Left forelimb (tissue), 1 donor: ENCODE data around the gene RCAN3.
"Not testable (repeated sequence)": the region's sequence is repeated elsewhere in the genome, so short reads cannot be mapped to it uniquely, and the experiment has no call there.

Source experiments
- DNase-seq: peaks from one replicate; pipeline ENCODE4 v3.0.0-alpha.2; 2018; ENCODE audit warnings: low spot score

The RCAN3 gene

DNA sequence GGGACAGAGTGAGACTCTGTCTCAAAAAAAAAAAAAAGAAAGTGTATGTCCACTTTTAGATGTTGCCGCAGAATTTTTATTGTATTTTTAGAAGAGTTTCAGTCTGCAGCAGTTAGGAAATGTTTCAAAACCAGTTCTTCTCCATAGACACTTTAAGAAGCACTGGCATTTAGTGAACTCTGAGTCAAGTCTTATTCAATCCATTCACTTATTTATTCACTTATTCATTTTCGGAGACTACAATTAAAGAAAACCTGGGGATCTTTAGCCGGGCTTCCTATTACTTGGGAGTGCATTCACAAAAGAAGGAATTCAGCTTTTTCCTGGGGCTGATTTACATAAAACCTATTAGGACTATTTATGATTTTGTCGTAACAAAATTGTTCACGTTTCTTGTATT lies 12.3 kb downstream of the RCAN3 start:
- no peak for DNase-seq

DNA sequence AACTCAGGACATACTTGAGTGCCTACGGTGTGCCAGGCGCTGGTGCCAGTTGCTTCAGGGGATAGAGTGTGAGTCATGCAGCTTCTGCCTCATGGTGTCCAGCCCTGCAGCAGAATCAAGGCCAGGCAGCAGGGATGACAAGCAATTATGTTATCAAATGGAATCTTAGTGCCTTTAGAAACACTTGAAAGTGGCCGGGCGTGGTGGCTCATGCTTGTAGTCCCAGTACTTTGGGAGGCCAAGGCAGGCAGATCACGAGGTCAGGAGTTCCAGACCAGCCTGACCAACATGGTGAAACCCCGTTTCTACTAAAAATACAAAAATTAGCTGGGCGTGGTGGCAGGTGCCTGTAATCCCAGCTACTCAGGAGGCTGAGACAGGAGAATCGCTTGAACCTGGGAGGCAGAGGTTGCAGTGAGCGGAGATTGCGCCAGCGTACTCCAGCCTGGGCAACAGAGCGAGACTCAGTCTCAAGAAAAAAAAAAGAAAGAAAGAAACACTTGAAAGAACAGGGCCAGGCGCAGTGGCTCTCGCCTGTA lies 13.1 kb downstream of the RCAN3 start:
- DNase-seq, result not testable (repeated sequence)

DNA sequence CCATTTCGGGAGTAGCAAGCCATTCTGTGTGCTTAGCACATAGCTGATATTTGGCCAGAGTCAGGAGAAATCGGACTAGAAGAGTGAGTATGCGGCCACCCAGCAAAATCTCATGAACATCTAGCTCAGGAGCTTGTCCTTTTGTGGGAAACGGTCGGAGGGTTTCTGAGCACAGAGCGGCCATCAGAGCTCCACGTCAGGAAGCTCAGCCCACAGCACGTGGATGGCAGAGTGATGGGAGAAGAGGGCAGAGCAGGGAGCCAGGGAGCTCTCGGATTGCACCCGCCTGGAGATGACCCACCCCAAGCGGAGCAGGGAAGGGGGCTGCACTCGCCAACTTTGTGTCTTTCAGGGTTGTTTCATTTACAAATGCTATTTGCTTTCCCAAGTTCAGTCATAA lies 13.9 kb downstream of the RCAN3 start:
- DNase-seq, result no peak

DNA sequence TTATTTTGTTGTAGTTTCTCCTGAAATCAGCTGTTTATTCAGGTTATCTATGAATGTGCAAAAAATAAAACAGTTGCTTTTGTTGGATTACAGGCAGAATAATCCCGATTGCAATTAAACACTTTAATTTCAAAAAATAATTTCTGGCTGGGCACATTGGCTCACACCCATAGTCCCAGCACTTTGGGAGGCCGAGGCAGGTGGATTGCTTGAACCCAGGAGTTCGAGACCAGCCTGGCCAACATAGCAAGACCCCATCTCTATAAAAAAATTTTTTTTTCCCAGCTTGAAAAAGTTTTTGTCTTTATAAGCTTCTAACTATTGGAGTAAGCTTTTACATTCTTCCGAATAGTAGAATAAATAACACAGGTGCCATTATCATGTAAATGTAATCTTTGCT lies 15.3 kb downstream of the RCAN3 start:
- DNase-seq, result no peak

DNA sequence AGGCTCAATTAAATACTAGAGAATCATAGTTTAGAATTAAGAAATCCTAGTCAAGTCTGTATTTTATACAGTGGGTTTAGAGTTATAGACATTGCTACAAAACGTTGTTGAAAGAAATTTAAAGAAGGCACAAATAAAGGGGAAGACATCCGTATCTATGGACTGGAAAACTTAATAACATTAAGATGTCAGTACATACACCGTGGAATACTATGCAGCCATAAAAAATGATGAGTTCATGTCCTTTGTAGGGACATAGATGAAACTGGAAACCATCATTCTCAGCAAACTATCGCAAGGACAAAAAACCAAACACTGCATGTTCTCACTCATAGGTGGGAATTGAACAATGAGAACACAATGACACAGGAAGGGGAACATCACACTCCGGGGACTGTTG lies 17.6 kb downstream of the RCAN3 start:
- not testable (repeated sequence) for DNase-seq

DNA sequence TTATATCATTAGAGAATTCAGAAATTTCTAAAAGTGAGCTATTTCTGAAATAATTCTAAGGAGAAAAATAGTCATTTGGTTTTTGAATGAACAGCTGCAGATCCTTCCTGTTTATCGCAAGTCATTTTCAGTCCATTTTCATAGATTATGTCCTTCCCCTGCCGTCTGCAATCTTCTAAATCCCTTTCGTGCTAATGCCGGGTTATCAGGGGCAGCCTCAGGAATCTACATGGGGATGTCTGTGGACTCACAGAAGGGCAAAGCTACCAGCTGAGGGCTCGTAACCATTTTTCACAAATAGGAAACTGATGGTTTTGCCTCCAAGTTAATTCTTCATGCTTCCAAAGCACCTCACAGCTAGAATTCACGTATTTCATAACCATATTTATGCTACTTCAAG lies 23.0 kb downstream of the RCAN3 start:
- no peak for DNase-seq

DNA sequence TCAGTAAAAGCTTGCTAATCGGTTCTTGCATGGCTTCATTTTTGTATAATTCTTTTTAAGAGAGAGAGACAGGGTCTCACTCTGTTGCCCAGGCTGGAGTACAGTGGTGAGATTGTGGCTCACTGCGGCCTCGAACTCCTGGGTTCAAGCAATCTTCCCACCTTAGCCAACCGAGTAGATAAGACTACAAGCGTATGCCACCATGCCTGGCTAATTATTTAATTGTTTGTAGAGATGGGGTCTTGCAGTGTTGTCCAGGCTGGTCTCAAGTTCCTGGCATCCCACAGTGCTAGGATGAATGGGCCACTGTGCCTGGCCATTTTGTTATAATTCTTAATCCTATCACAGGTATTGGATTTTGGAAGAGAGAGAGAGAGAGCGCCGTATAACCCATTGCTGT lies 23.4 kb downstream of the RCAN3 start:
- DNase-seq, result no peak

DNA sequence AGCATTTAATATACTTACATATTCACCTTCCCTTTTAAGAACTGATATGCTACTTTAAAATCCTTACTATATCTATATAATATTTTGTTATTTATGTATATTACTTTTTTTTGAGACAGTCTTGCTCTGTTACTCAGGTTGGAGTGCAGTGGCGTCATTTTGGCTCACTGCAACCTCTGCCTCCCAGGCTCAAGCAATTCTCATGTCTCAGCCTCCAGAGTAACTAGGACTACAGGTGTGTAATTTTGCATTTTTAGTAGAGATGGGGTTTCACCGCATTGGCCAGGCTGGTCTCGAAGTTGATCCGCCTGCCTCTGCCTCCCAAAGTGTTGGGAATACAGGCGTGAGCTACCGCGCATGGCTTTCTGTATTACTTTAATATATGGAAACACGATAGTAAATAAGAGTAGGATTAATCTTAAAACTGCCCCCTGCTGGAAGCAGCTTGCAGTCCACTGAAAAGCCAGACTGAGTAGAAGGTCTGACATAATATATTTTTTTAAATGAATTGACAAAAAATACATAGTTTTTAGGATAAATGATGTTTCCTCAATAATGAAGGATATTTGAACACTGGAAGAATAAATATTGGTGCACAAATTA lies 24.4 kb downstream of the RCAN3 start:
- DNase-seq, result no peak

DNA sequence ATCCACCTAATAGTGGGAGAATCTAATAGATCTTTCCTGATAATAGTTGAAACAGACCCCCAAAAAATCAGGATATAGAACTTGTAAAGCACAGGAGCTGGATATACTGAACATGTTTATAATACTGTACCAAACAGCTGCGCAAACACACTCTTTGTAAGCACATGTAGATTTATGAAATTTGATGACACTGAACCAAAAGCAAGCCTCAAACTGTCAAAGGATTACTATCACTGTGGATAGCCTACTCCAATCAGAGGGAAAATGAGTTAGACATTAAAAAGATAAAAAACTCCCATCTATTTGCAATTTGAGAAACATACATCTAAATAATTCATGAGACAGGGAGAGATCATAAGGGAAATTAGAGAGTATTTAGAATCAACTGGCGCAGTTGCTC lies 26.1 kb downstream of the RCAN3 start:
- DNase-seq, result no peak

DNA sequence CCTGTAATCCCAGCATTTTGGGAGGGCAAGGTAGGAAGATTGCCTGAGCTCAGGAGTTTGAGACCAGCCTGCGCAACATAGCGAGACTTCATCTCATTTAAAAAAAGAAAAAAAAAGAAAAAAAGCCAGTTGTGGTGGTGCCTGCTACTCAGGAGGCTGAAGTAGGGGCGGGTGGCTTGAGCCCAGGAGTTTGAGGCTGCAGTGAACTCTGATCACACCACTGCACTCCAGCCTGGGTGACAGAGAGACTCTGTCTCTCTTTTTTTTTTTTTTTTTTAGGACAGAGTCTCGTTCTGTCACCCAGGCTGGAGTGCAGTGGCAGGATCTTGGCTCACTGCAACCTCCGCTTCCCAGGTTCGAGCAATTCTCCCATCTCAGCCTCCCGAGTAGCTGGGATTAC lies 26.7 kb downstream of the RCAN3 start:
- not testable (repeated sequence) for DNase-seq

DNA sequence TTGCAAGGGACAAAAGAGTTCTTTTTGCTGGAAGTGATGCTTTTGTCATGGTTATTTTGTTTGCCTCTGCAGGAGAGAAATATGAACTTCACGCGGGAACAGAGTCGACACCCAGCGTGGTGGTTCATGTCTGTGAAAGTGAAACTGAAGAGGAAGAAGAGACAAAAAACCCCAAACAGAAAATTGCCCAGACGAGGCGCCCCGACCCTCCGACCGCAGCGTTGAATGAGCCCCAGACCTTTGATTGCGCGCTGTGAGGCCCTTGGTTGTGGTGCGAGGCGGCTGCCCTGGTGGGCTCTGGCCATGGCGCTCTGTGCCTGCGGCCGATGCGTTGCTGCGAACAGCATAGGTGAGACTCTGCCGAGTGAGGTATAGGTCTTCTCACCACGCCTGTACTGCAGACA lies 32.4 kb downstream of the RCAN3 start:
- no peak for DNase-seq

DNA sequence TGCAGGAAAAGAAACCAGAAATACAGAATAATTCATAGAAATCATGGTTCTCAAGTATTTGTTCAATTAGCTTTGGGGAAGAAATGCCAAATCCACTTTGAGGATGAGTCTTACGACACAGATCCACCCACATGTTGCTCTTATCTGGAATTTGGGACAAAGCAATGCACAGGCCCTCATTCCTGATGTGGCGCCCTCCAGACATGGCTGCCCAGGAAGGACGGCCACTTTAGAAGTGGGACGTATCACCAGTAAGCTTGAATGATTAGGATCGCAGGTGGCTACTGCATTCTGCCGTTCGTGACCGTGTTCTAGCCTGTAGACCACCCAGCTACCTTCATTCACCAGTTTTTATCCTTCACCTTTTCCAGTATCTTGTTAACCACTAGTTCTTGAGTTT lies 33.1 kb downstream of the RCAN3 start:
- DNase-seq, result no peak

DNA sequence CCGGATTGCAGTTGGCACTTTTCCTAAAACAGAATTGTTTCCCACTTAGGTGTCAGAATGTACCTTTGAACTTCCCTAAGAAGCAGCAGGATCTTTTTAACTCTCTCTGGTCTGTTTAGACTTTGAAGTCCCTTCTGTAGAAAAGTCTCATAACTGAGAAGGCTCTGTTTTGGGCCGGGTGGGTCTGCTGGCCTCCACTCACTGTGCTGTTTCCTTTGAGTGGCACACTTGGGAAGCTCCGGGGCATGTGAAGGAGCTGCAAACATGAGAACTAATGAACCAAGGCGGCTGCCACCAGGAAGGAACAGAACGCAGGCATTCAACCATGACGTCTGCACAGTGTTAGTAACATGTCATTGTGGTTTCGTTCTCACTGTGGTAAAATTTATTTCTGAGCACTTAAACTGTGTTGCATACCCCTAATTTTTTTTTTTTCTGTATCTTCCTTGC lies 33.8 kb downstream of the RCAN3 start:
- DNase-seq, result no peak

DNA sequence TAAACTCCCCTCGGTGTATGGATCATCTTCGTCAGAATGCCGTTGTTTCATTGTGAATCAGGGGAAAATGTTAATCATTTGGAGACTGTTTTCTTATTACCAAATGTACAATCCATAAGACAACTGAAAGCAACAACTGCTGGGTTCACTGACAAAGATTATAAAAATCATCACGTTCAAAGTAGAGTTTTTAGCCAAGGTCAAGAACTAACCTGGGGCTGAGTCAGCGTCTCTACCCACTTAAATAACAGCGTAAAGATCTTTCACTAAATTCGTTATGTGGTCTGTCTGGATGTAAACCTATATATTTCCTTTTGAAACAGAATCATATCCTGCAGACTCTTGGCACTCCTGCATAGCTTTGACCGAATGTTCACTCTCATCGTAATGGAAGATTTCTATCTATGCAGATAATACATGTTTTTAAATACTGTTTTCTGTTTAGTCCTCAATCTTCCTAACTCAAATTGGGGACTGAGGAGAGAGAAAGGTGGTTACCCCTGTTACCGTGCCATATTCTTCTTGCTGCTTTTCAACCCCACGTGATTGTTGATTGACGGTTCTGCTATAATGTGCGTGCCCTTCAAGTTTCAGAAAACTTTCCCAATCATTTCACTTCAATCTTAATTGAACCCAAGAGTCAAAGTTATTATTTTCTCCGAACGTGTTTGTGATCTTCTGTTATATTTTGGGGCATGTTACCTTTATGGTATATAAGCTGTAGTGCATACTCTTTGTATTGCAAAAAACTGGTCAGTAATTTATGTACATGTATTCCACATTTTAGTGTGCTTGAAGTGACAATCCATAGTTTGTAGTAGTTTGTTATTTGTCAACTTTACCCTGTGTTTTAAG lies 37.6 kb downstream of the RCAN3 start:
- no peak for DNase-seq

DNA sequence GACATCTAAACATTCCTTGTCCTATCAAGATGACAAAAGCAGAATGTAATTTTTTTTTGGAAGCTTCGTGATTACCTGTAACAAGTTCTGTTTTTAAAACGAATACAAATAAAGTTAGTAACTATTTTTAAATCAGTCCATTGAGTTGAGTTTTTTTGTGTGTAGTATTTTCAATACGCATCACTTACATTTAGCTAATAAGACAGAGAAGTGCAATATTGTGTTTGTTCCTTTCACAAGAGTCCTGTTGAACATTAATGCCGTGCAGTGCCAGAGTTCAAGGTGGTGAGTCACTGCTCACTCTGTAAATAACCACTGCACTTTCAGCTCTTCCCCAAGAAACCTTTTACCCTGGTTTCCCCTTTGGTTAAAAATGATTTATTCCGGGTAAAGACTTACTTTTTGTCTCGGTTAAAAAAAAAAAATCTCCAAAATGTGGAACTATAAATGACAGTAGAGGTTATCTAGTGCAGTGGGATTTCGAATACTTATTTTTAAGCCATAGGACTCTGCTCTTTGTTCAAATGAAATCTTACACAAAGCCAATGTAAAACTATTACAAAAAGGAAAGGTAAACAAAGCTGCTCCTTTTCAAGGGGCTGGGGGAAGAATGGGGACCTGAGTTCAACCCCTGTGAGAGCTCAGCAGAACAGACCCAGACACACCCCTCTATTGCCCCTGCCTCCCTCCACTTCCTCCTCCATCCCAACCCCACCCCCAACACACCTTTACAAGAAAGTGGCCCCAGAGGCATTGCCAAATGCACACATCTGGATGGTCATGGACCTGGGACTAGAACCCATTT lies 38.5 kb downstream of the RCAN3 start:
- DNase-seq, result no peak

DNA sequence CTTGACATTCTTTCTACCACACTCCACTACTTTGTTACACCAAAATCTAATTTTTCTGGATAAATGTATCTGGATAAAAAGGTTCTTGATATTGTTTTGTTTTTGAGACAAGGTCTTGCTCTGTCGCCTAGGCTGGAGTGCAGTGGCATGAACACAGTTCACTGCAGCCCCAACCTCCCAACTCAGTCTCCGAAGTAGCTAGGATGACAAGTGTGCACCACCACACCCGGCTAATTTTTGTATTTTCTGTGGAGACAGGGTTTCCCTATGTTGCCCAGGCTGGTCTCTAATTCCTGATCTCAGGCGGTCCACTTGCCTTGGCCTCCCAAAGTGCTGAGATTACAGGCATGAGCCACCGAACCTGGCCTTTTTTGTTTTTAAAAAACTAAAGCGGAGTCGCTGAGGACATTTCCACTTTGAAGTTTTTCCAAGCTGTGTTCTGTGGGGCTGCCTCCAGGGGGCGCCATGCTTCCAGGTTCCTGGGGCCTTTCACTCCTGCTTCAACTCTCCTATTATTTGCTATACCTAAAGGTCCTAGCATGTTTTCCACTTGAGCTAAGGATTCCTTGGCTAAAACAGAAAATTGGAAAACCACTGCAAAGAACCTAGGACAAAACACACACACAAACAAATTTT lies 39.2 kb downstream of the RCAN3 start:
- no peak for DNase-seq

DNA sequence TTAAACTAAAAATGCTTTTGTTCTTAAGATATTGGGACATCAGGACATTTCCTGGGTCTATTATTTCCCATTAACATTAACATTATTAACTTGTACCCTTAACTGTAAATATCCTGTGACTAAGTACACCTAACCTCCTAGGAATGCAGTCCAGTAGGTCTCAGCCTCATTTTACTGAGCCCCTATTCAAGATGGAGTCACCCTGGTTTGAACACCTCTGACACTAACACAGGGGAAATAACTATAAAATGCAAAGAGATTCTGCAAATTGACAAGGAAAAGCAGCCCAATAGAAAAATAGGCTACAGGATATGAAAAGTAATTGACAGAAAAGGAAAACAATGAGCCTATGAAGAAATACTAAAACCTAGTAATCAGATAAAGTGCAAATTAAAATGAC lies 41.6 kb downstream of the RCAN3 start:
- DNase-seq, result no peak

DNA sequence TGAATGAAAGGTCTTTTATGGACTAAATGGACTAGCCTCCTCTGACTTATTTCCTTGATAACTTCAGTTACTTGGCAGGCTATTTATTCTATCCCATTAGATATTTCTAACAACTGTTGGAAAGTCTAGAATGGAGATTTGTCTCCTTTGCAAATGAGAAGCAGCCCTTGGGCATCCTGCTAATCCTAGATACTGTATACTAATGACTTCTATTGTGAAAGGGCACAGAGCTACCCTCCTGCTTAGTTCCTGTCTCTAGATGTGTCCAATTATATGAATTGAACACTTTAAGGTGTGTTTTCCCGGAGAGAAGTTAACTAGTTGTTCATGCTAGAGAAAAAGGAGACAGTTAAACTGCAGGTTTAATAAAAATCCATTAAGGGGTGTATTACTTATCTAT lies 43.0 kb downstream of the RCAN3 start:
- no peak for DNase-seq

DNA sequence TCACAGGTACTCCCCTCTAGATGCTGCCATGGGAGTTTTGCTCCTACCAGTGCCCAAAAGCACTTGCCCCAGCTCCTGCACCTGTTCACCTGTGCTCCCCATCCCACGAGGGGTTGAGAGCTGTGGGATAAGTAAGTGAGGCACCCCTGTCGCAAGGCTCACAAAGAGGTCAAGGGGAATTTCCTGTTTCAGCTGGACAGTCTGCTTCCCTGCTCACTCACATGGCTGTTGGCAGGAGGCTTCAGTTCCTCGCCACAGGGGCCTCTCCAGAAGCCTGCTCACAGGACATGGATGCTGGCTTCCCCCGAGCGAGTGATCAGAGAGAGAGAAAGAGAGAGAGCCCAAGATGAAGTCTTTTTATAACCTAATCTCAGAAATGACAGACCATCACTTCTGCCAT lies 44.6 kb downstream of the RCAN3 start:
- DNase-seq, result no peak

DNA sequence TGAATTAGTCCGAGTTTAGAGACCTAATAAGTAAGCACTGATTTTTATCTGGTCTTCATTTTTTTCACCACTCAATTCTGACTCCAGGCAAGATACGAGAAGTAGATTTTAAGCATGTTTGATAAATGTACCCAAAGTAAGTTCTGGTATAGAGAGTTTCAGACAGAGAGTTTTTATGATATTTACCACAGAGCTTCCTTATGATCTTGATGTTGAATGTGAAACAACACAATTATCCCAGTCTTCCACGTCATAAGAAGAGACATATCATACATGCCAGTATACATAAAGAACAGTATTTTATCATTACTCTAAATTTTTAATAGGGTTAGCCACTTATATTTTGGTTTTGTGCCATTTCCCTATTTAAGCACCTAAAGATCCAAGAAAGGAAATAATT lies 45.4 kb downstream of the RCAN3 start:
- DNase-seq, result no peak

DNA sequence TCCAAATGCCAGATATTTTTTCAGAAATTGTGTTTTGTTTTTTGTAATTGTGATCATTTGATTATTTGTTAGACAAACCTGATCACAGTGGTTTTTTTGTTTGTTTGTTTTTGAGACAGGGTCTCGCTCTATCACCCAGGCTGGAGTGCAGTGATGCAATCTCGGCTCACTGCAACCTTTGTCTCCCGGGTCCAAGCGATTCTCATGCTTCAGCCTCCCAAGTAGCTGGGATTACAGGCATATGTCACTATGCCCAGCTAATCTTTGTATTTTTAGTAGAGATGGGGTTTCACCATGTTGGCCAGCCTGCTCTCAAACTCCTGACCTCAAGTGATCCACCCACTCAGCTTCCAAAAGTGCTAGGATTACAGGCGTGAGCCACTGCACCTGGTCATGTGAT lies 46.6 kb downstream of the RCAN3 start:
- not testable (repeated sequence) for DNase-seq

DNA sequence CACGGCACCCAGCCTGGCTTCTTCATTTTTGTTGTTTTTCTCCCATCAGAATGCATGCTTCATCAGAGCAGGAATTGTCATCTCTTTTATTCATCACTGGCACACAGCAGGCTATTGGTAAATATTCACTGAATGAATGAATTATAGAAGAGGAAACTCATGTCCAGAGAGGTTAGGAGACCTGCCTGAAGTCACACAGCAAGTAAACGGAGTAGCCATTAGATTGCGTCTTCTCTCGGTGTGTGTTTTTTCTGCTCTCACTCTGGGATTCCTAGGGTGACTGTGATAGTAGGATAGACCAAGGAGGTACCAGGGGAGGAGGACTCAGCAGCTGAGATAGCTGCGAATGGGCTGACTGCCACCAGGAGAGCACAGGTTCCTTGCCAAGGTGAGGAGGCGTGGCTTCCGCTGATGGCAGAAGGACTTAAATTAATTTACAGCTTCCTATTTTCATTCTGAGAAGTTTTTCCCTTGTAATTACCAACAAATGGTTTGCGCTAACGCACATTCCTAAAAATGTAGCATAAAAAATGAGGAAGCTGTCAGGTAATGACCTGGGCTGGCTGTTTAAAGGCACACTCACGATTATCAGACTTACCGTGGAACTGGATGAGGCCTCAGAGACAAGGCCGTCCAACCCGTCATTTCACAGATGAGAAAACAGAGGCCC lies 48.8 kb downstream of the RCAN3 start:
- no peak for DNase-seq
